Measurements from ENCODE around the gene DNAJB6. TPM values are rescaled to one million over a fixed set of nuclear protein-coding genes. Genes with fewer than 3 reads are reported as not detected.

DNAJB6 gene
- total RNA-seq, 2 donors from 2014 or later, result 126 to 174 TPM

GRCh38 chr7:157430721-157431120 lies 93.9 kb downstream of the DNAJB6 start:
- Histone ChIP-seq H3K27ac (ENCODE audit: low read depth, low read length) (no peak overlapping the region), H3K4me1 (ENCODE audit: control insufficient read depth, insufficient read depth, low read length) (no peaks in the 10 kb centered on the region), H3K27me3 (ENCODE audit: control insufficient read depth, insufficient read depth, low read length, poor library complexity, severe bottlenecking) (no peaks in the 10 kb centered on the region), H3K9me3 (ENCODE audit: control insufficient read depth, low read length) (no peaks in the 10 kb centered on the region), H3K36me3 (ENCODE audit: control insufficient read depth, insufficient read depth, low read length) (no peaks in the 10 kb centered on the region), H3K9ac (ENCODE audit: extremely low read depth, low read length, poor library complexity, severe bottlenecking) (no peak overlapping the region), H3K4me3 (ENCODE audit: low read length) (no peak overlapping the region)
- 89 to 90% methylated on average over 2 to 7 of the region's 7 CpGs for WGBS, 2 experiments (ENCODE audit: insufficient coverage in 1 of 2, insufficient read length in 1 of 2)
- Mint-ChIP-seq H3K27me3 (ENCODE audit: insufficient read depth) (no peaks in the 10 kb centered on the region), H3K4me1 (peaks cover 5% of the 10 kb centered on the region), H3K36me3 (ENCODE audit: low read depth) (no peaks in the 10 kb centered on the region), H3K4me3 (no peak overlapping the region), H3K9me3 (no peaks in the 10 kb centered on the region), H3K27ac (no peak overlapping the region)
- no peak for DNase-seq
- no peak for TF ChIP-seq CTCF (conservative IDR thresholded peaks at IDR 0.05)

GRCh38 chr7:157431173-157431950 lies 94.6 kb downstream of the DNAJB6 start:
- Histone ChIP-seq H3K4me1 (ENCODE audit: control insufficient read depth, insufficient read depth, low read length) (no peaks in the 10 kb centered on the region), H3K4me3 (ENCODE audit: low read length) (no peak overlapping the region), H3K9me3 (ENCODE audit: control insufficient read depth, low read length) (no peaks in the 10 kb centered on the region), H3K27ac (ENCODE audit: low read depth, low read length) (no peak overlapping the region), H3K27me3 (ENCODE audit: control insufficient read depth, insufficient read depth, low read length, poor library complexity, severe bottlenecking) (no peaks in the 10 kb centered on the region), H3K9ac (ENCODE audit: extremely low read depth, low read length, poor library complexity, severe bottlenecking) (no peak overlapping the region), H3K36me3 (ENCODE audit: control insufficient read depth, insufficient read depth, low read length) (no peaks in the 10 kb centered on the region)
- no peaks in the 10 kb centered on the region for H3K27me3 Mint-ChIP-seq (ENCODE audit: insufficient read depth)
- H3K4me1 Mint-ChIP-seq, result peaks cover 5% of the 10 kb centered on the region
- H3K36me3 Mint-ChIP-seq (ENCODE audit: low read depth), result no peaks in the 10 kb centered on the region
- DNase-seq, result peak; percentile 50
- no peak overlapping the region for H3K4me3 Mint-ChIP-seq
- H3K9me3 Mint-ChIP-seq, result no peaks in the 10 kb centered on the region
- TF ChIP-seq CTCF (conservative IDR thresholded peaks at IDR 0.05), result no peak
- H3K27ac Mint-ChIP-seq, result no peak overlapping the region
- WGBS, 2 experiments (ENCODE audit: insufficient coverage in 1 of 2, insufficient read length in 1 of 2), result 91 to 95% methylated on average over 21 to 29 of the region's 29 CpGs

- peaks cover 5% of the 10 kb centered on the region for H3K4me1 Mint-ChIP-seq
- peak overlapping the region; percentile 54 for H3K4me3 Mint-ChIP-seq
- no peaks in the 10 kb centered on the region for H3K9me3 Mint-ChIP-seq
- TF ChIP-seq CTCF (conservative IDR thresholded peaks at IDR 0.05), result no peak
- H3K36me3 Mint-ChIP-seq (ENCODE audit: low read depth), result no peaks in the 10 kb centered on the region
- no peaks in the 10 kb centered on the region for H3K9me3 ChIP-seq (ENCODE audit: control insufficient read depth, low read length)
- WGBS, 2 experiments (ENCODE audit: insufficient coverage in 1 of 2, insufficient read length in 1 of 2), result 86 to 87% methylated on average over 17 to 22 of the region's 22 CpGs
- H3K4me3 ChIP-seq (ENCODE audit: low read length), result no peak overlapping the region
- H3K36me3 ChIP-seq (ENCODE audit: control insufficient read depth, insufficient read depth, low read length), result no peaks in the 10 kb centered on the region
- no peak for DNase-seq
- H3K4me1 ChIP-seq (ENCODE audit: control insufficient read depth, insufficient read depth, low read length), result no peaks in the 10 kb centered on the region
- no peak overlapping the region for H3K27ac ChIP-seq (ENCODE audit: low read depth, low read length)
- no peaks in the 10 kb centered on the region for H3K27me3 ChIP-seq (ENCODE audit: control insufficient read depth, insufficient read depth, low read length, poor library complexity, severe bottlenecking)
- H3K27me3 Mint-ChIP-seq (ENCODE audit: insufficient read depth), result no peaks in the 10 kb centered on the region
- H3K9ac ChIP-seq (ENCODE audit: extremely low read depth, low read length, poor library complexity, severe bottlenecking), result no peak overlapping the region
- H3K27ac Mint-ChIP-seq, result no peak overlapping the region
Measured at GRCh38 chr7:157431951-157432540, 95.2 kb downstream of the DNAJB6 start.
